Suprapubic skin (tissue), 4 donors: ENCODE data around the gene CXCR6. TPM values are rescaled to one million over a fixed set of nuclear protein-coding genes. Genes with fewer than 3 reads are reported as not detected.
A peak's percentile ranks its signal among the peaks of the same experiment; 100 is the strongest.

Source experiments
- DNase-seq, 2 donors: peaks; one replicate each; pipeline ENCODE4 v3.0.0-alpha.2; 2019; ENCODE audit warnings: low spot score in 2 of 2
- H3K27ac ChIP-seq: fragments of 200-600 bp; sonication (generic); one replicate; pipeline ENCODE4 v1.5.1; 2019
- H3K27me3 ChIP-seq: fragments of 200-600 bp; sonication (generic); one replicate; pipeline ENCODE4 v1.5.1; 2019
- H3K36me3 ChIP-seq: fragments of 200-600 bp; sonication (generic); one replicate; pipeline ENCODE4 v1.5.1; 2019
- H3K4me1 ChIP-seq: fragments of 200-600 bp; sonication (generic); one replicate; pipeline ENCODE4 v1.5.1; 2019
- H3K4me3 ChIP-seq: fragments of 200-600 bp; sonication (generic); one replicate; pipeline ENCODE4 v1.5.1; 2019; ENCODE audit warnings: mild to moderate bottlenecking
- H3K9me3 ChIP-seq: fragments of 200-600 bp; sonication (generic); one replicate; pipeline ENCODE4 v1.5.1; 2019
- EP300 ChIP-seq: sonication (generic); formaldehyde crosslinking; IDR thresholded peaks from one replicate; pipeline ENCODE4 v1.6.1; 2017; ENCODE audit warnings: antibody characterized with exemption
- POLR2A ChIP-seq, 2 donors: fragments of 450-650 bp; IDR thresholded peaks; one replicate each; pipeline ENCODE4 v1.6.1; 2017; ENCODE audit warnings: antibody characterized with exemption in 2 of 2, mild to moderate bottlenecking in 2 of 2, moderate library complexity in 2 of 2
- POLR2AphosphoS5 ChIP-seq, 3 donors: sonication (generic); formaldehyde crosslinking; IDR thresholded peaks; one replicate each; pipeline ENCODE4 v1.6.1; 2017; ENCODE audit warnings: antibody characterized with exemption in 3 of 3
- WGBS: methylation state at CpG from one replicate; pipeline ENCODE4 v1.1.5; 2018; 5-methylcytosine and 5-hydroxymethylcytosine counted together
- total RNA-seq, 4 donors: library from RNA; depleted of rRNA; stranded (reverse); fragments of >200 nt; gene quantifications; one replicate each; pipeline ENCODE4 v1.1.0, GENCODE V29; 2016
- TF ChIP-seq, protein P1 (sequence below), 2 donors: fragments of 200-600 bp in 1 of 2; fragments of 450-650 bp in 1 of 2; sonication (generic) in 1 of 2; IDR thresholded peaks; one replicate each; pipeline ENCODE4 v1.5.1; 2016 to 2019; ENCODE audit warnings: antibody characterized with exemption in 2 of 2, mild to moderate bottlenecking in 1 of 2, moderate library complexity in 1 of 2

Gene CXCR6
- total RNA-seq, 4 donors from 2014 or later = 0.23 to 0.59 TPM; not detected in 2

DNA sequence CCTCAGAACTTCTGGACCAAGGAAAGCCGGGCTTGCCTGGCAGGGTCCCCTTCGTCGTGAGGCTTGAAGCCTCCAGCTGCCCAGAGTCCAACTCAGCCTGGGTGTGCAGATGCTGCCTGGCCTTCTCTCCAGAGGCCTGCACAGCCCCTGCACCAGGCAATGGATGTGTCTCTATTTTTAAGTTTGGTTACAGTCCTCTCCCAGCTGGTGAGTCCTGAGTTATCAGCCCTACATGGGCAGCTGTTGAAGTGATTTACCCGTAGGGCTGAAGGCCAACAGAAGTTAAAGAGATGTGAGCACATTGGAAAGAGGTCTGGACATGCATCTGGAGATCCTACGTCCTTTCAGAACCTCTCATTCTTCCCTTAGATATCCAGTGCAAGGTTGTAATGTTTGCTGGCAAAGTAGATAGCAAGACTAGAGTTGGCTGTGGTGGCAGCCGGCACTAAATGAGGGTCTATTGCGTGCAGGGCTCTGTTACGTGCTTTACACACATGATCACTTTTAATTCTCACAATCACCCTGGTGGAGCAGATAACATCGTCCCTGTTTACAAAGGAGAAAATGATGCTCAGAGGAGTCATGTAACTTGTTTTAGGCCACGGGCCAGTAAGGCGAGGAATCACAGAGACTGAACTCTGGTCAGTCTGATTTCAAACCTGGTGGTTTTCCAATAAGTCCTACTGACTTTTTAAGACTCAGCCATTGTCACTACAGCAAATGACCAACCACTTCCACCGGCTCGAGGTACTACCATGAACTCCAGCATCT, 42.5 kb downstream of the CXCR6 start:
- DNase-seq = no peak
- Histone ChIP-seq H3K36me3 (peaks cover 41% of the 10 kb centered on the region), H3K9me3 (no peaks in the 10 kb centered on the region), H3K4me3 (no peak overlapping the region), H3K27me3 (no peaks in the 10 kb centered on the region), H3K27ac (peak overlapping the region; percentile 47), H3K4me1 (peaks cover 58% of the 10 kb centered on the region)
- 72% methylated on average over 13 of the region's 13 CpGs for WGBS
- no peak for TF ChIP-seq POLR2A (IDR thresholded peaks at IDR 0.05)

DNA sequence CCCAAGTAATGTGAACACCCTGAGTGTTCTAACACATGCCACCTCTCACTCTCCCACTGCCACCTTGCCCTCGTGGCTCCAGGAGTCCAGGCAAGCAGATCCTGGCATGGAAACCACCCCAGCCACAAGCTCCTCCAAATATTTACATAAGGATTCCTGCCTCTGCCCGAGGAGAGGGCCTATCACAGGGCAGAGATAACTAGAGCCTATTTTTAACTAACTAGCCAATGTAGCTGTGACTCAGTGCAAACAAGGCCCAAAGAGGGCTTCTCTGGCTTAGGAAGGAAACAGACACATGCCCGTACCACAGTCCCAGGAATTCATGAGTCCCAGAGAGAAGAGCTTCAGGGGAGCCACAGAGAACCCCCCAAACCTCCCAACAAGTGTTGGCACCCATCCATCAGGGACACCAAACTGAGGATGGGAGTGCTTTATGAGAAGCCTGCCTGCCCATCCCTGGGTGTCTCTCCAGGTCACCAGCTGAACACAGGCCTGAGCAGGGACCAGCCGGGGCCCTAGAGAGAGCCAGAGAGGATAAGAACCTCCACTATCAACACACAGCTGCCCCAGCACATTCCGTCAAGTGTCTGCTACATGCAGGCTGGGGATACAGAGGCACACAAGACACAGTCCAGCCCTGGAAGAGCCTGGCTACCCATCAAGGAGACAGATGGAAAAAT, 43.2 kb downstream of the CXCR6 start:
- Histone ChIP-seq H3K4me1 (peaks cover 60% of the 10 kb centered on the region), H3K27me3 (no peaks in the 10 kb centered on the region), H3K36me3 (peaks cover 34% of the 10 kb centered on the region), H3K27ac (peak overlapping the region; percentile 47), H3K4me3 (no peak overlapping the region), H3K9me3 (no peaks in the 10 kb centered on the region)
- TF ChIP-seq POLR2AphosphoS5 (IDR thresholded peaks at IDR 0.05) = no peak
- TF ChIP-seq POLR2A (IDR thresholded peaks at IDR 0.05) = no peak
- no peak for TF ChIP-seq EP300
- TF ChIP-seq, protein P1, sequence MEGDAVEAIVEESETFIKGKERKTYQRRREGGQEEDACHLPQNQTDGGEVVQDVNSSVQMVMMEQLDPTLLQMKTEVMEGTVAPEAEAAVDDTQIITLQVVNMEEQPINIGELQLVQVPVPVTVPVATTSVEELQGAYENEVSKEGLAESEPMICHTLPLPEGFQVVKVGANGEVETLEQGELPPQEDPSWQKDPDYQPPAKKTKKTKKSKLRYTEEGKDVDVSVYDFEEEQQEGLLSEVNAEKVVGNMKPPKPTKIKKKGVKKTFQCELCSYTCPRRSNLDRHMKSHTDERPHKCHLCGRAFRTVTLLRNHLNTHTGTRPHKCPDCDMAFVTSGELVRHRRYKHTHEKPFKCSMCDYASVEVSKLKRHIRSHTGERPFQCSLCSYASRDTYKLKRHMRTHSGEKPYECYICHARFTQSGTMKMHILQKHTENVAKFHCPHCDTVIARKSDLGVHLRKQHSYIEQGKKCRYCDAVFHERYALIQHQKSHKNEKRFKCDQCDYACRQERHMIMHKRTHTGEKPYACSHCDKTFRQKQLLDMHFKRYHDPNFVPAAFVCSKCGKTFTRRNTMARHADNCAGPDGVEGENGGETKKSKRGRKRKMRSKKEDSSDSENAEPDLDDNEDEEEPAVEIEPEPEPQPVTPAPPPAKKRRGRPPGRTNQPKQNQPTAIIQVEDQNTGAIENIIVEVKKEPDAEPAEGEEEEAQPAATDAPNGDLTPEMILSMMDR (IDR thresholded peaks at IDR 0.05) = no peak
- WGBS = 51% methylated on average over 4 of the region's 5 CpGs
- DNase-seq = no peak

DNA sequence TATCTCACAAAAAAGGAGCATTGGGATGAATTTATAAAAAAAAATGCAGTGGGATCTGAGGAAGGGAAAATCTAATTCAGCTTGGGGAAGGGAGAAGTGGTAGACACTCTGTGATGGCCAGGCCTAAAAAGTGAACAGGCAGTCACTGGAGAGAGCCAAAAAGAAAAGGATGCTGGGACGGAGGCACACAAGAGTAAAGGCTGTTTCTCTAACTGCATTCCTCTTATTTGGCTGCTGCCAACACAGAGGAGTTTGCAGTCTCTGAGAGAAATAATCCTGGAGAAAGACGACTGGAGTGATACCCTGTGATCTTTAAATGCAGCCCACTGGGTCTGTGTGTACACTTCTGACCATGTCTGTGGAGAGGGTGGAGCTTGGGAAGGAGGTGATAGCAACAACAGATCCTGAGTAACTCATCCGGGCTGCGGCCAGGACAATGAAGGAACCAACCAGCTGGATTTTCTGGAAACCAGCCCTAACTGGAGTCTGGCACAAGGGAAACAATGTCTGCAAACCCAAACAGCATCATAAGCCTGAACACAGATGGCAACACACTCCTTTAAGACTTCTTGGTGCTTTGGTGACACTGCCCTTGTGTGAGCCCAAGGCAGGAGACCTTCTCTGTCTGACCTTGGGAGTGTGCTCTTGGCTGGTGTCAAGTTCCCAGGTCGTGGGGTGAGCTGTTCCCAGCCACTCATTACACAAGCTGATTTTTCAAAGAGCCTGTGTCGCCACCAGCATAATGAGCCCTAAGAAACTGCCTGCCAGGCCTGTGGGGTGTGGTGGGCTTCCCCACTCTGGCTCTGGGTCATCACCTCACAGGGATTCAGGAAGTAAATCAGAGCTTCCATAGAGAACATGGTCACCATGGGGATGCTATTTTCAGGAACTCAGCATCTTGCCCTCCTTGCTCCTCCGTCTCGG, 44.4 kb downstream of the CXCR6 start:
- Histone ChIP-seq H3K36me3 (peaks cover 22% of the 10 kb centered on the region), H3K4me3 (no peak overlapping the region), H3K9me3 (no peaks in the 10 kb centered on the region), H3K27ac (peak overlapping the region; percentile 79), H3K27me3 (no peaks in the 10 kb centered on the region), H3K4me1 (peaks cover 71% of the 10 kb centered on the region)
- TF ChIP-seq POLR2A (IDR thresholded peaks at IDR 0.05) (no peak), POLR2AphosphoS5 (IDR thresholded peaks at IDR 0.05) (no peak), EP300 (no peak)
- TF ChIP-seq, protein P1 (IDR thresholded peaks at IDR 0.05) = no peak
- DNase-seq = peak; percentile 78 to 83
- 52% methylated on average over 6 of the region's 8 CpGs for WGBS

DNA sequence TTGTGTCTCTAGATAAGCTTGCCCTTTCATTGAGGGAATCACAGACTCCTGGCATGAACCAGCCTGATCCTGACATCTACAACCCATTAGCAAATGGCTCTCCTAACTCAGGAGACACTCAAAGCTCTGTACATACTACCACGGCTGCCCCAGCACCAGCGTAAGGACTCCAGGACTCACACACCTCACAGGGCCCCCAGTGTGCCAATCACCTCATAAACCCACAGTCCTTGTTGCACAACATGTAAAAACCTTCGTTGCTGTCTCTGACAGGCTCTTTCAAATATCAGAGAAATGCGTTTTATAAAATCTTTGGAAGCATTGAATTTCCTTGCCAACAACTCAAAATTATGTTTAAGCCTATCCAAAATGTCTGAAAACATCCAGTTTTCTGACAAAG, 45.1 kb downstream of the CXCR6 start:
- TF ChIP-seq, protein P1 (IDR thresholded peaks at IDR 0.05) = no peak
- TF ChIP-seq POLR2A (IDR thresholded peaks at IDR 0.05) = no peak
- no peak for TF ChIP-seq EP300
- H3K27me3 ChIP-seq = no peaks in the 10 kb centered on the region
- H3K9me3 ChIP-seq = no peaks in the 10 kb centered on the region
- WGBS = 74% methylated on average over 4 of the region's 4 CpGs
- H3K4me1 ChIP-seq = peaks cover 79% of the 10 kb centered on the region
- no peak overlapping the region for H3K4me3 ChIP-seq
- DNase-seq = no peak
- H3K36me3 ChIP-seq = peaks cover 14% of the 10 kb centered on the region
- H3K27ac ChIP-seq = peak overlapping the region; percentile 79

DNA sequence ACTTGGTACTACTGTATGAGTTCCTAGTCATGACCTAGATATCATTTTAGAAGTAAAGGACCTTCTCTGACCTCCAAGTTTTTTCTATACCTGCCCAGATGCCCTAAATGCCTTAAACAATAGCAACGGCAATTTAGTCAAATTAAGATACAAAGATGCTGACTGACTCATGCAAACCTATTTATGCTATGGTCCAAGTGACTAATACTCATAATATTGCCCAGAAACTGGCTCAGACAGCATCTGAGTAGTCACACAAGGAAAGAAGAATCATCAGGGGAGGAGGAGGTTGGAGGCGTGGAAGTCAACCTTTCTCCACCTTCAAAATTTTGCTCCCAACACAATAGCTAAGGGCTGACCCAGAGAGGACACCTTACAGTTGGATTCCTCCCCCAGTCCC, 45.5 kb downstream of the CXCR6 start:
- WGBS = 25% methylated on average over 2 of the region's 2 CpGs
- Histone ChIP-seq H3K4me3 (no peak overlapping the region), H3K27me3 (no peaks in the 10 kb centered on the region), H3K9me3 (no peaks in the 10 kb centered on the region), H3K4me1 (peaks cover 83% of the 10 kb centered on the region), H3K36me3 (peaks cover 10% of the 10 kb centered on the region), H3K27ac (peak overlapping the region; percentile 79)
- no peak for DNase-seq
- TF ChIP-seq POLR2A (IDR thresholded peaks at IDR 0.05) (no peak), POLR2AphosphoS5 (IDR thresholded peaks at IDR 0.05) (no peak), EP300 (no peak)
- TF ChIP-seq, protein P1 (IDR thresholded peaks at IDR 0.05) = no peak
